ENCODE measurements around the gene RYR2. TPM values are rescaled to one million over a fixed set of nuclear protein-coding genes. Genes with fewer than 3 reads are reported as not detected.

RYR2 gene
- total and polyA plus RNA-seq, 2 experiments from 2014 or later: not detected

GRCh38 chr1:237570530-237570929, 528.5 kb downstream of the RYR2 start:
- Histone ChIP-seq H3K36me3 (ENCODE audit: low read depth) (no peaks in the 10 kb centered on the region), H3K4me3 (no peak overlapping the region), H3K27ac (no peak overlapping the region), H3K9me2 (ENCODE audit: insufficient read depth) (no peaks in the 10 kb centered on the region), H3K9ac (no peak overlapping the region), H3F3A (ENCODE audit: insufficient read depth) (no peaks in the 10 kb centered on the region), H3K27me3 (replicated peaks; ENCODE audit: insufficient read depth) (no peaks in the 10 kb centered on the region), H3K9me3 (ENCODE audit: low read depth) (peaks cover 1% of the 10 kb centered on the region), H3K4me2 (ENCODE audit: unreplicated experiment) (no peak overlapping the region), H3K79me2 (ENCODE audit: insufficient read depth) (no peaks in the 10 kb centered on the region), H4K20me1 (ENCODE audit: insufficient read depth) (no peaks in the 10 kb centered on the region), H3K4me1 (ENCODE audit: insufficient read depth) (no peaks in the 10 kb centered on the region), H2AFZ (no peak overlapping the region)
- no peak for DNase-seq
- no peak for TF ChIP-seq EZH2 (IDR thresholded peaks at IDR 0.05; ENCODE audit: insufficient read depth, poor library complexity, severe bottlenecking)
- no peak for TF ChIP-seq EZH2phosphoT487 (IDR thresholded peaks at IDR 0.05; ENCODE audit: insufficient read depth, low read depth)
- in situ Hi-C loops (cut with MboI): loop anchor here (25.0 kb wide), 2 partner anchors 833 to 1458 kb away; no protein-coding TSS in a partner anchor
- 38 to 39% methylated on average over 5 of the region's 5 CpGs for WGBS, 2 experiments (ENCODE audit: low coverage in 1 of 2, low lambda C conversion rate in 2 of 2, missing lambda C conversion rate in 2 of 2)

- peaks cover 5% of the 10 kb centered on the region for H3K9me3 ChIP-seq (ENCODE audit: low read depth)
- no peak for TF ChIP-seq EZH2phosphoT487 (IDR thresholded peaks at IDR 0.05; ENCODE audit: insufficient read depth, low read depth)
- TF ChIP-seq EZH2 (IDR thresholded peaks at IDR 0.05; ENCODE audit: insufficient read depth, poor library complexity, severe bottlenecking): no peak
- H3K36me3 ChIP-seq (ENCODE audit: low read depth): no peaks in the 10 kb centered on the region
- no peaks in the 10 kb centered on the region for H3K27me3 ChIP-seq (replicated peaks; ENCODE audit: insufficient read depth)
- in situ Hi-C loops (cut with MboI): loop anchor here (25.0 kb wide), 2 partner anchors 837 to 1462 kb away; no protein-coding TSS in a partner anchor
- no peak overlapping the region for H3K4me2 ChIP-seq (ENCODE audit: unreplicated experiment)
- no peak overlapping the region for H3K27ac ChIP-seq
- H4K20me1 ChIP-seq (ENCODE audit: insufficient read depth): no peaks in the 10 kb centered on the region
- no peaks in the 10 kb centered on the region for H3K79me2 ChIP-seq (ENCODE audit: insufficient read depth)
- H3K9me2 ChIP-seq (ENCODE audit: insufficient read depth): no peaks in the 10 kb centered on the region
- no peaks in the 10 kb centered on the region for H3F3A ChIP-seq (ENCODE audit: insufficient read depth)
- H2AFZ ChIP-seq: no peak overlapping the region
- no peak overlapping the region for H3K4me3 ChIP-seq
- no peak for DNase-seq
- no peaks in the 10 kb centered on the region for H3K4me1 ChIP-seq (ENCODE audit: insufficient read depth)
- no peak overlapping the region for H3K9ac ChIP-seq
- WGBS, 2 experiments (ENCODE audit: low coverage in 1 of 2, low lambda C conversion rate in 2 of 2, missing lambda C conversion rate in 2 of 2): 0% methylated on average over 2 of the region's 2 CpGs
Observed at GRCh38 chr1:237574536-237574935, 532.6 kb downstream of the RYR2 start.

GRCh38 chr1:237578540-237578939, 536.6 kb downstream of the RYR2 start:
- no peak overlapping the region for H3K4me3 ChIP-seq
- H4K20me1 ChIP-seq (ENCODE audit: insufficient read depth): no peaks in the 10 kb centered on the region
- H3K9me2 ChIP-seq (ENCODE audit: insufficient read depth): no peaks in the 10 kb centered on the region
- H3K79me2 ChIP-seq (ENCODE audit: insufficient read depth): no peaks in the 10 kb centered on the region
- no peaks in the 10 kb centered on the region for H3K4me1 ChIP-seq (ENCODE audit: insufficient read depth)
- no peak for DNase-seq
- no peak overlapping the region for H3K9ac ChIP-seq
- no peak overlapping the region for H3K4me2 ChIP-seq (ENCODE audit: unreplicated experiment)
- H3K27ac ChIP-seq: no peak overlapping the region
- H3K9me3 ChIP-seq (ENCODE audit: low read depth): peaks cover 5% of the 10 kb centered on the region
- H3K36me3 ChIP-seq (ENCODE audit: low read depth): no peaks in the 10 kb centered on the region
- no peaks in the 10 kb centered on the region for H3K27me3 ChIP-seq (replicated peaks; ENCODE audit: insufficient read depth)
- TF ChIP-seq EZH2 (IDR thresholded peaks at IDR 0.05; ENCODE audit: insufficient read depth, poor library complexity, severe bottlenecking) (no peak), EZH2phosphoT487 (IDR thresholded peaks at IDR 0.05; ENCODE audit: insufficient read depth, low read depth) (no peak)
- WGBS, 2 experiments (ENCODE audit: low coverage in 1 of 2, low lambda C conversion rate in 2 of 2, missing lambda C conversion rate in 2 of 2): 34 to 44% methylated on average over 3 of the region's 3 CpGs
- H3F3A ChIP-seq (ENCODE audit: insufficient read depth): no peaks in the 10 kb centered on the region
- in situ Hi-C loops (cut with MboI): no loop called here
- no peak overlapping the region for H2AFZ ChIP-seq

DNA sequence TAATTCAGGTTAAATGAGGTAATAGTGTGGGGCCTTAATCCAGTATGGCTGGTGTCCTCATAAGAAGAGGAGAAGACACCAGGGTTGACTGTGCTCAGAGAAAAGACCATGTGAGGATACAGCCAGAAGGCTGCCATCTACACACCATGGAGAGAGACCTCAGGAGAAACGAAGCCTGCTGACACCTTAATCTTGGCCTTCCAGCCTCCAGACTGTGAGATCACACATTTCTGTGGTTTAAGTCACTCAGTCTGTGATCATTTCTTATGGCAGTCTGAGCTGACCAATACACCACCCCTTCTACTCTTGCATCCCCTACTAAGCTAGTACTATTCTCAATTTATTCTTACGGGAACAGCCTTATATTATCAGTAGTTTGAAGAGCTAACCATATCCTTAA, 538.7 kb downstream of the RYR2 start:
- TF ChIP-seq EZH2 (IDR thresholded peaks at IDR 0.05; ENCODE audit: insufficient read depth, poor library complexity, severe bottlenecking) (no peak), EZH2phosphoT487 (IDR thresholded peaks at IDR 0.05; ENCODE audit: insufficient read depth, low read depth) (no peak)
- peaks cover 2% of the 10 kb centered on the region for H3K9me3 ChIP-seq (ENCODE audit: low read depth)
- H3F3A ChIP-seq (ENCODE audit: insufficient read depth): no peaks in the 10 kb centered on the region
- no peak overlapping the region for H3K27ac ChIP-seq
- H3K4me2 ChIP-seq (ENCODE audit: unreplicated experiment): no peak overlapping the region
- no peaks in the 10 kb centered on the region for H3K36me3 ChIP-seq (ENCODE audit: low read depth)
- H3K4me1 ChIP-seq (ENCODE audit: insufficient read depth): no peaks in the 10 kb centered on the region
- no peak overlapping the region for H3K9ac ChIP-seq
- H3K4me3 ChIP-seq: no peak overlapping the region
- H3K9me2 ChIP-seq (ENCODE audit: insufficient read depth): no peaks in the 10 kb centered on the region
- WGBS, 2 experiments (ENCODE audit: low coverage in 1 of 2, low lambda C conversion rate in 2 of 2, missing lambda C conversion rate in 2 of 2): 0 to 9% methylated on average over 2 of the region's 2 CpGs
- H2AFZ ChIP-seq: no peak overlapping the region
- DNase-seq: no peak
- no peaks in the 10 kb centered on the region for H3K79me2 ChIP-seq (ENCODE audit: insufficient read depth)
- no peaks in the 10 kb centered on the region for H4K20me1 ChIP-seq (ENCODE audit: insufficient read depth)
- in situ Hi-C loops (cut with MboI): no loop called here
- H3K27me3 ChIP-seq (replicated peaks; ENCODE audit: insufficient read depth): no peaks in the 10 kb centered on the region

- H3K9ac ChIP-seq: no peak overlapping the region
- H4K20me1 ChIP-seq (ENCODE audit: insufficient read depth): no peaks in the 10 kb centered on the region
- TF ChIP-seq EZH2phosphoT487 (IDR thresholded peaks at IDR 0.05; ENCODE audit: insufficient read depth, low read depth) (no peak), EZH2 (IDR thresholded peaks at IDR 0.05; ENCODE audit: insufficient read depth, poor library complexity, severe bottlenecking) (no peak)
- no peaks in the 10 kb centered on the region for H3K27me3 ChIP-seq (replicated peaks; ENCODE audit: insufficient read depth)
- H3K36me3 ChIP-seq (ENCODE audit: low read depth): no peaks in the 10 kb centered on the region
- no peaks in the 10 kb centered on the region for H3K9me3 ChIP-seq (ENCODE audit: low read depth)
- no peaks in the 10 kb centered on the region for H3K9me2 ChIP-seq (ENCODE audit: insufficient read depth)
- H3K4me1 ChIP-seq (ENCODE audit: insufficient read depth): no peaks in the 10 kb centered on the region
- no peaks in the 10 kb centered on the region for H3F3A ChIP-seq (ENCODE audit: insufficient read depth)
- in situ Hi-C loops (cut with MboI): no loop called here
- no peaks in the 10 kb centered on the region for H3K79me2 ChIP-seq (ENCODE audit: insufficient read depth)
- H3K4me2 ChIP-seq (ENCODE audit: unreplicated experiment): no peak overlapping the region
- DNase-seq: no peak
- no peak overlapping the region for H2AFZ ChIP-seq
- H3K4me3 ChIP-seq: no peak overlapping the region
- no peak overlapping the region for H3K27ac ChIP-seq
Observed at GRCh38 chr1:237583270-237583669, 541.3 kb downstream of the RYR2 start.
